Osteocyte (in vitro differentiated cells): ENCODE data around the gene APOBEC3H. TPM values are rescaled to one million over a fixed set of nuclear protein-coding genes. Genes with fewer than 3 reads are reported as not detected.

ENCODE experiments used
- DNase-seq: peaks from one replicate; pipeline ENCODE4 v3.0.0; 2021; ENCODE audit warnings: mixed read lengths; ENCODE audit not compliant: unreplicated experiment; ENCODE audit errors: extremely low spot score
- H3K27ac Mint-ChIP-seq: one replicate; pipeline ENCODE4 v1.8.0; 2021; ENCODE audit warnings: mild to moderate bottlenecking, mixed read lengths; ENCODE audit not compliant: unreplicated experiment
- H3K27me3 Mint-ChIP-seq: one replicate; pipeline ENCODE4 v1.8.0; 2021; ENCODE audit warnings: mixed read lengths; ENCODE audit not compliant: unreplicated experiment
- H3K36me3 Mint-ChIP-seq: one replicate; pipeline ENCODE4 v1.8.0; 2021; ENCODE audit warnings: mixed read lengths; ENCODE audit not compliant: unreplicated experiment
- H3K4me1 Mint-ChIP-seq: one replicate; pipeline ENCODE4 v1.8.0; 2021; ENCODE audit warnings: mixed read lengths; ENCODE audit not compliant: unreplicated experiment
- H3K4me3 Mint-ChIP-seq: one replicate; pipeline ENCODE4 v1.8.0; 2021; ENCODE audit warnings: mild to moderate bottlenecking, moderate library complexity, mixed read lengths; ENCODE audit not compliant: unreplicated experiment
- H3K9me3 Mint-ChIP-seq: one replicate; pipeline ENCODE4 v1.8.0; 2021; ENCODE audit warnings: mixed read lengths; ENCODE audit not compliant: unreplicated experiment
- total RNA-seq: library from RNA; stranded (reverse); gene quantifications from 2 replicates; pipeline ENCODE4 v1.2.1, GENCODE V29; 2021
- TF ChIP-seq, protein P1 (sequence below): fragments of 200-600 bp; sonication (generic); IDR thresholded peaks from 2 replicates; pipeline ENCODE4 v1.5.0; 2021; ENCODE audit warnings: antibody characterized with exemption, mild to moderate bottlenecking, moderate library complexity

The APOBEC3H gene
- total RNA-seq, 1 donor from 2014 or later = not detected

DNA sequence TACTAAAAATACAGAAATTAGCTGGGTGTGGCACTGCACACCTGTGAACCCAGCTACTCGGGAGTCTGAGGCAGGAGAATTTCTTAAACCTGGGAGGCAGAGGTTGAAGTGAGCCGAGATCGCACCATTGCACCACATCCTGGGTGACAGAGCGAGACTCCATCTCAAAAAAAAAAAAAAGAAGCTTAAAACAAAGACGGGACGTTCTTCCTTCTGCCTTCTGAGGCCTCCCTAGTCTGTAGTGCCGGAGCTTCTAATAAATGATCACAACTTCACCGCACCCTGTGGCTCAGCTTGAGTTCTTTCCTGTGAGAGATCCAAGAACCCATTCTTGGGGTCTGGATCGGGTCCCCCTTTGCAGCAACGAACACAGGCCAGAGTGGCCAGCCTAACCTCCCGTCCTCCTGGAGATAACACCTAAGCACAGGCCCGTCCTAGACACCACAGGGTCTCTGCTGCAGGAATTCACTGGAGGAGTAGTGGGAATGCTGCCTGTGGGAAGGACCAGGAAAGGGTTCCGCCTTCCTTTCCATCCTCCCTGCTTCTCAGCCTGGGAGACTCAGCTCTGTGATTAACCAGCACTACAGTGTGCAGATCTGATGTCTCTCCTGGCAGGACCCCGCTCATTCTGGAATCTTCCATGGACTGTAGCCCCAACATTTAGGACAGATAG, 2.2 kb upstream of the APOBEC3H start:
- peaks cover 7% of the 10 kb centered on the region for H3K4me1 Mint-ChIP-seq
- no peak overlapping the region for H3K27ac Mint-ChIP-seq
- H3K27me3 Mint-ChIP-seq = peaks cover 18% of the 10 kb centered on the region
- no peaks in the 10 kb centered on the region for H3K9me3 Mint-ChIP-seq
- TF ChIP-seq, protein P1, sequence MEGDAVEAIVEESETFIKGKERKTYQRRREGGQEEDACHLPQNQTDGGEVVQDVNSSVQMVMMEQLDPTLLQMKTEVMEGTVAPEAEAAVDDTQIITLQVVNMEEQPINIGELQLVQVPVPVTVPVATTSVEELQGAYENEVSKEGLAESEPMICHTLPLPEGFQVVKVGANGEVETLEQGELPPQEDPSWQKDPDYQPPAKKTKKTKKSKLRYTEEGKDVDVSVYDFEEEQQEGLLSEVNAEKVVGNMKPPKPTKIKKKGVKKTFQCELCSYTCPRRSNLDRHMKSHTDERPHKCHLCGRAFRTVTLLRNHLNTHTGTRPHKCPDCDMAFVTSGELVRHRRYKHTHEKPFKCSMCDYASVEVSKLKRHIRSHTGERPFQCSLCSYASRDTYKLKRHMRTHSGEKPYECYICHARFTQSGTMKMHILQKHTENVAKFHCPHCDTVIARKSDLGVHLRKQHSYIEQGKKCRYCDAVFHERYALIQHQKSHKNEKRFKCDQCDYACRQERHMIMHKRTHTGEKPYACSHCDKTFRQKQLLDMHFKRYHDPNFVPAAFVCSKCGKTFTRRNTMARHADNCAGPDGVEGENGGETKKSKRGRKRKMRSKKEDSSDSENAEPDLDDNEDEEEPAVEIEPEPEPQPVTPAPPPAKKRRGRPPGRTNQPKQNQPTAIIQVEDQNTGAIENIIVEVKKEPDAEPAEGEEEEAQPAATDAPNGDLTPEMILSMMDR = no peak
- H3K4me3 Mint-ChIP-seq = no peak overlapping the region
- H3K36me3 Mint-ChIP-seq = no peaks in the 10 kb centered on the region
- no peak for DNase-seq

DNA sequence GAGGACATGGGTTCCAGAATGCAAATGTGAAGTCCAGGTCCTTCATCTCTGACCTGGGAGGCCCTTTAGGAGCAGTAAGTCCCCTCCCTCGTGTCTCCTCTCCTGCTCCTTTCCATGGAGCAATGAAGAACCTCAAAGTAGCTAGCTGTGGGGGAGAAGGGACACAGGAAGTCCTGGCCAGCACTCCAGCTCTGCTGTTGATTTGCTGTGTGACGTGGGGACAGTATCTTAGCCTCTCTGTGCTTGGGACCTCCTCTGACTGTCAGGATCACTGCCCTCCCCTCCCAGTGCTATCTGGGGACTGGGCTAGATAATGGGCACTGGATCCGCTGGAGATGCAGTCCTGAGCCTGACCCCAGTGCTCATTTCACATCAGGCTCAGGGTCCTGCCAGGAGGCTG, 1.1 kb upstream of the APOBEC3H start:
- no peak for DNase-seq
- TF ChIP-seq, protein P1 = no peak
- Mint-ChIP-seq H3K36me3 (no peaks in the 10 kb centered on the region), H3K27me3 (peaks cover 17% of the 10 kb centered on the region), H3K4me3 (no peak overlapping the region), H3K9me3 (no peaks in the 10 kb centered on the region), H3K4me1 (peaks cover 6% of the 10 kb centered on the region), H3K27ac (no peak overlapping the region)

DNA sequence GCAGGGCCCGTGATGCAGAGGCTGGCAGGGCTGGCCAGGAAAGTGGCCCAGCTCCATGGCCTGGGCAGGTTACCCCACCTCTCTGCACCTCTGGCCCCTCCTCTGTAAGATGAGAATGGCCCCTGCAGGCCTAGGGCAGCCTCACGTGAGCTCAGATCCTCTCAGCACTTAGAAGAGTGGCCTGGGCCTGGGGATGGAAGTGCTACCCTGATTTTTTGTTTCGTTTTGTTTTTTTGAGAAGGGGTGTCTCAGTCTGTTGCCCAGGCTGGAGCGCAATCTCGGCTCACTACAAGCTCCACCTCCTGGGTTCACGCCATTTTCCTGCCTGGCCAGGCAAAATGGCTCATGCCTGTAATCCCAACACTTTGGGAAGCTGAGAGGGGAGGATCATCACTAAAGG, 982 bp downstream of the APOBEC3H start:
- DNase-seq = no peak
- peaks cover 6% of the 10 kb centered on the region for H3K4me1 Mint-ChIP-seq
- H3K36me3 Mint-ChIP-seq = no peaks in the 10 kb centered on the region
- peaks cover 1% of the 10 kb centered on the region for H3K27me3 Mint-ChIP-seq
- H3K4me3 Mint-ChIP-seq = no peak overlapping the region
- no peaks in the 10 kb centered on the region for H3K9me3 Mint-ChIP-seq
- H3K27ac Mint-ChIP-seq = no peak overlapping the region
- TF ChIP-seq, protein P1 = no peak

DNA sequence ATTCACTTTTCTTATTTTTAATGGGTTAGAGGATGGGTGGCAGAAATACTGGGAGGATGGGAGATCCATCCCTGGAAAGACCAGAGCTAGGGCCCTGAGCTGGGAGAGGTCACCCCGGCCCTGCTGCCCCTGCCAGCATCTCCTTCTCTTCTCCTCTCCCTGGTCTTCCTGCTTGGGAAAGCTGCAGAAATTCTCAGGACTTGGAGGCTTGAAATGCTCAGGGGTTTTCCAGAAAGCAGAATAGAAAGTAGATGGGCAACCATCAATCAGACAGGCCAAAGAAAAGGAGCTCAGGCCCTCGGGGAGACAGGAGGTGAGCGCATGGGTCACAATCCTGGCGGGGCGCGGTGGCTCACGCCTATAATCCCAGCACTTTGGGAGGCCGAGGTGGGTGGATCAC, 1.5 kb downstream of the APOBEC3H start:
- Mint-ChIP-seq H3K4me3 (no peak overlapping the region), H3K36me3 (no peaks in the 10 kb centered on the region), H3K9me3 (no peaks in the 10 kb centered on the region), H3K27ac (no peak overlapping the region), H3K27me3 (no peaks in the 10 kb centered on the region), H3K4me1 (peaks cover 6% of the 10 kb centered on the region)
- TF ChIP-seq, protein P1 = no peak
- no peak for DNase-seq

DNA sequence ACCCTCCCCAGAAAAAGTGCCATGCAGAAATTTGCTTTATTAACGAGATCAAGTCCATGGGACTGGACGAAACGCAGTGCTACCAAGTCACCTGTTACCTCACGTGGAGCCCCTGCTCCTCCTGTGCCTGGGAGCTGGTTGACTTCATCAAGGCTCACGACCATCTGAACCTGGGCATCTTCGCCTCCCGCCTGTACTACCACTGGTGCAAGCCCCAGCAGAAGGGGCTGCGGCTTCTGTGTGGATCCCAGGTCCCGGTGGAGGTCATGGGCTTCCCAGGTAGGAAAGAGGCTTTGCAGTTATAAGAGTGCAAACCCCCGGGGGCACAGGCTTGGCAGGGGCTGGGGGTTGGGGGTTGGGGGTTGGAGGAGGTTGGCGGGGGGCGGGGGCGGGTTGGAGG, 4.2 kb downstream of the APOBEC3H start:
- peaks cover 8% of the 10 kb centered on the region for H3K4me1 Mint-ChIP-seq

More for the DNA sequence above, 4.2 kb downstream of the APOBEC3H start:
- no peak for DNase-seq
- TF ChIP-seq, protein P1 = no peak
- no peak overlapping the region for H3K4me3 Mint-ChIP-seq
- no peaks in the 10 kb centered on the region for H3K36me3 Mint-ChIP-seq
- no peaks in the 10 kb centered on the region for H3K27me3 Mint-ChIP-seq
- no peak overlapping the region for H3K27ac Mint-ChIP-seq
- H3K9me3 Mint-ChIP-seq = no peaks in the 10 kb centered on the region
